GM12878 (cell line): ENCODE results near the gene SYPL2. TPM values are rescaled to one million over a fixed set of nuclear protein-coding genes. Genes with fewer than 3 reads are reported as not detected.

Experiments
- E4F1 ChIP-seq: fragments of 450-650 bp; IDR thresholded peaks from 2 replicates; pipeline ENCODE4 v1.6.1; 2018; ENCODE audit warnings: borderline replicate concordance, mild to moderate bottlenecking; ENCODE audit not compliant: partially characterized antibody
- HDGF ChIP-seq: fragments of 450-650 bp; IDR thresholded peaks from 2 replicates; pipeline ENCODE4 v1.6.1; 2016; ENCODE audit warnings: antibody characterized with exemption
- HSF1 ChIP-seq: fragments of 150-350 bp; IDR thresholded peaks from 2 replicates; pipeline ENCODE4 v1.6.1; 2014; ENCODE audit warnings: mild to moderate bottlenecking, low read depth, low read length
- MAX ChIP-seq: IDR thresholded peaks from 2 replicates; pipeline ENCODE4 v1.6.1; 2012; ENCODE audit warnings: low read depth, low read length, improper control_type of control experiment
- MTA3 ChIP-seq: IDR thresholded peaks from 2 replicates; pipeline ENCODE4 v1.6.1; 2012; ENCODE audit warnings: low read length, inconsistent platforms, borderline replicate concordance
- MXI1 ChIP-seq: fragments of 150-350 bp; IDR thresholded peaks from 2 replicates; pipeline ENCODE4 v1.6.1; 2011; ENCODE audit warnings: low read depth, mild to moderate bottlenecking, inconsistent platforms, low read length, improper control_type of control experiment
- NRF1 ChIP-seq: conservative IDR thresholded peaks from 2 replicates; pipeline ENCODE4 v1.6.1; 2011; ENCODE audit warnings: mild to moderate bottlenecking, low read depth, low read length, improper control_type of control experiment
- RAD51 ChIP-seq: fragments of 450-650 bp; IDR thresholded peaks from 2 replicates; pipeline ENCODE4 v1.6.1; 2016; ENCODE audit warnings: moderate library complexity, mild to moderate bottlenecking, inconsistent platforms
- ZNF24 ChIP-seq: fragments of 450-650 bp; IDR thresholded peaks from 2 replicates; pipeline ENCODE4 v1.6.1; 2017; ENCODE audit warnings: antibody characterized with exemption, mild to moderate bottlenecking
- polyA plus RNA-seq, 11 experiments: library from polyadenylated mRNA; depleted of rRNA in 4 of 11; unstranded in 6 of 11; stranded (reverse) in 5 of 11; fragments of >200 nt; fragmentation: Nextera tagmentation in 4 of 11; fragmentation: Illumina TruSeq in 1 of 11; extraction: Ambion mirVana in 4 of 11; extraction: Trizol in 1 of 11; gene quantifications; 1 replicate in 1 of 11; 2 replicates in 10 of 11; pipeline versions ENCODE4 v1.2.1 to v1.2.3, GENCODE V29; 2011 to 2016; ENCODE audit warnings: inconsistent platforms in 2 of 11, missing spikeins in 2 of 11, low read depth in 1 of 11
- total RNA-seq, 4 experiments: library from RNA; depleted of rRNA in 3 of 4; stranded (reverse); fragments of >200 nt in 3 of 4; fragmentation: Illumina TruSeq in 1 of 4; extraction: Trizol in 1 of 4; gene quantifications; 2 replicates each; pipeline versions ENCODE4 v1.2.1 to v1.2.3, GENCODE V29; 2013 to 2021

Gene SYPL2
- total and polyA plus RNA-seq, 10 of the 15 experiments (the other 5 are each of a cell fraction or from before 2014, with no cell fraction given): 0.04 to 0.11 (median 0.06) TPM; not detected in 3

GRCh38 chr1:109495738-109496137, 29.4 kb downstream of the SYPL2 start (continued):
- TF ChIP-seq HSF1: no peak
- TF ChIP-seq RAD51: no peak
- TF ChIP-seq MTA3: no peak
- no peak for TF ChIP-seq MAX
- no peak for TF ChIP-seq ZNF24
- no peak for TF ChIP-seq HDGF
- TF ChIP-seq NRF1: no peak
- TF ChIP-seq MXI1: no peak
- no peak for TF ChIP-seq E4F1
